DOHH2 (cell line): ENCODE measurements around the gene CATSPER4.

Experiments used
- EZH2phosphoT487 ChIP-seq: fragments of 200-600 bp; sonication (generic); IDR thresholded peaks from 2 replicates; pipeline ENCODE4 v1.6.1; 2017; ENCODE audit warnings: borderline replicate concordance, mild to moderate bottlenecking, antibody characterized with exemption, low read length, moderate library complexity, mixed read lengths
- TF ChIP-seq, protein P1 (sequence below): fragments of 200-600 bp; sonication (generic); IDR thresholded peaks from one replicate; pipeline ENCODE4 v1.5.1; 2014; ENCODE audit warnings: antibody characterized with exemption, mild to moderate bottlenecking, low read depth, low read length; ENCODE audit not compliant: poor library complexity, severe bottlenecking

DNA sequence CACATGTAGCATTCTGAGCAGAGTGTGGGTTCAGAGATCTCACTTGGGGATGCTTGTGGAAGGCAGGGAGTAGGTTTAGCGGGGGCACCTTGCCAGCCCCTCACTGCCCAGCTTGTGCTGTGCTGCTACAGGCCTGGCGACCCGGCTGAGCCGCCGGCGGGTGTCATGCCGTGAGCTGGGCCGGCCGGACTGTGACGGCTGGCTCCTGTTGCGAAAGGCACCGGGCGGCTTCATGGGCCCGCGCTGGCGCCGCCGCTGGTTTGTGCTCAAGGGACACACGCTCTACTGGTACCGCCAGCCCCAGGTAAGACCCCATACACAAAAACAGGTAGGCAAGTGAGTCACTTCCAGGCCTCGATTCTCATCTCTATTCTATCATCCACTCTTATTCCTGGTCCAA lies 5.5 kb upstream of the CATSPER4 start:
- TF ChIP-seq, protein P1, sequence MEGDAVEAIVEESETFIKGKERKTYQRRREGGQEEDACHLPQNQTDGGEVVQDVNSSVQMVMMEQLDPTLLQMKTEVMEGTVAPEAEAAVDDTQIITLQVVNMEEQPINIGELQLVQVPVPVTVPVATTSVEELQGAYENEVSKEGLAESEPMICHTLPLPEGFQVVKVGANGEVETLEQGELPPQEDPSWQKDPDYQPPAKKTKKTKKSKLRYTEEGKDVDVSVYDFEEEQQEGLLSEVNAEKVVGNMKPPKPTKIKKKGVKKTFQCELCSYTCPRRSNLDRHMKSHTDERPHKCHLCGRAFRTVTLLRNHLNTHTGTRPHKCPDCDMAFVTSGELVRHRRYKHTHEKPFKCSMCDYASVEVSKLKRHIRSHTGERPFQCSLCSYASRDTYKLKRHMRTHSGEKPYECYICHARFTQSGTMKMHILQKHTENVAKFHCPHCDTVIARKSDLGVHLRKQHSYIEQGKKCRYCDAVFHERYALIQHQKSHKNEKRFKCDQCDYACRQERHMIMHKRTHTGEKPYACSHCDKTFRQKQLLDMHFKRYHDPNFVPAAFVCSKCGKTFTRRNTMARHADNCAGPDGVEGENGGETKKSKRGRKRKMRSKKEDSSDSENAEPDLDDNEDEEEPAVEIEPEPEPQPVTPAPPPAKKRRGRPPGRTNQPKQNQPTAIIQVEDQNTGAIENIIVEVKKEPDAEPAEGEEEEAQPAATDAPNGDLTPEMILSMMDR = no peak
- no peak for TF ChIP-seq EZH2phosphoT487
